ENCODE results near the gene MBD4. TPM values are rescaled to one million over a fixed set of nuclear protein-coding genes. Genes with fewer than 3 reads are reported as not detected.
A peak's percentile ranks its signal among the peaks of the same experiment; 100 is the strongest.
"Not testable (repeated sequence)": the region's sequence is repeated elsewhere in the genome, so short reads cannot be mapped to it uniquely, and the experiment has no call there.

The MBD4 gene
- total RNA-seq, 6 donors from 2014 or later: 22.3 to 43.2 (median 34.6) TPM

GRCh38 chr3:129386984-129387383 is 52.8 kb downstream of the MBD4 start:
- peaks cover 16 to 33% (median 23%) of the 10 kb centered on the region in 4 donors for H3K4me1 ChIP-seq
- no peaks in the 10 kb centered on the region for H3K27me3 ChIP-seq
- peaks cover 0 to 40% (median 22%) of the 10 kb centered on the region in 4 donors for H3K36me3 ChIP-seq
- WGBS, 2 donors: 86 to 88% methylated on average over 9 to 10 of the region's 10 CpGs
- ATAC-seq (ENCODE audit: low FRiP score in 2 of 2): no peak
- H3K9me3 ChIP-seq: no peaks in the 10 kb centered on the region
- TF ChIP-seq POLR2AphosphoS5 (IDR thresholded peaks at IDR 0.05) (no peak), POLR2A (IDR thresholded peaks at IDR 0.05) (no peak), CTCF (IDR thresholded peaks at IDR 0.05) (no peak)
- H3K27ac ChIP-seq: peak overlapping the region in 3 of 4 donors; percentile 63 to 80 (median 75)
- no peak overlapping the region for H3K4me3 ChIP-seq
- no peak for DNase-seq

GRCh38 chr3:129385507-129385906 is 54.2 kb downstream of the MBD4 start:
- H3K36me3 ChIP-seq: peaks cover 0 to 26% (median 15%) of the 10 kb centered on the region in 4 donors
- H3K4me1 ChIP-seq: peaks cover 16 to 26% (median 21%) of the 10 kb centered on the region in 4 donors
- ATAC-seq (ENCODE audit: low FRiP score in 2 of 2); DNase-seq; H3K4me3 ChIP-seq; H3K27me3 ChIP-seq; H3K9me3 ChIP-seq: not testable (repeated sequence)
- peak overlapping the region in 1 of 4 donors; percentile 10 for H3K27ac ChIP-seq
- WGBS, 2 donors: 88 to 94% methylated on average over 3 to 8 of the region's 8 CpGs

- H3K27ac ChIP-seq: no peak overlapping the region
- no peak overlapping the region for H3K4me3 ChIP-seq
- H3K4me1 ChIP-seq: peaks cover 16 to 26% (median 21%) of the 10 kb centered on the region in 4 donors
- H3K36me3 ChIP-seq: peaks cover 0 to 22% (median 11%) of the 10 kb centered on the region in 4 donors
- no peaks in the 10 kb centered on the region for H3K27me3 ChIP-seq
- TF ChIP-seq EP300 (IDR thresholded peaks at IDR 0.05) (no peak), POLR2A (IDR thresholded peaks at IDR 0.05) (no peak), CTCF (IDR thresholded peaks at IDR 0.05) (no peak), POLR2AphosphoS5 (IDR thresholded peaks at IDR 0.05) (no peak)
- DNase-seq (no peak), ATAC-seq (ENCODE audit: low FRiP score in 2 of 2) (no peak)
- WGBS, 2 donors: 80 to 82% methylated on average over 17 to 18 of the region's 18 CpGs
- no peaks in the 10 kb centered on the region for H3K9me3 ChIP-seq
These were observed 55.0 kb downstream of the MBD4 start for GRCh38 chr3:129384594-129385323.

GRCh38 chr3:129384103-129384502 is 55.6 kb downstream of the MBD4 start:
- H3K27ac ChIP-seq; H3K27me3 ChIP-seq; DNase-seq; H3K9me3 ChIP-seq; ATAC-seq (ENCODE audit: low FRiP score in 2 of 2); H3K4me3 ChIP-seq: not testable (repeated sequence)
- WGBS, 2 donors: 55 to 88% methylated on average over 5 of the region's 5 CpGs
- peaks cover 10 to 19% (median 14%) of the 10 kb centered on the region in 4 donors for H3K4me1 ChIP-seq
- H3K36me3 ChIP-seq: peaks cover 0 to 16% (median 6%) of the 10 kb centered on the region in 4 donors

- Histone ChIP-seq H3K27ac (no peak overlapping the region), H3K36me3 (peaks cover 0 to 12% (median 5%) of the 10 kb centered on the region in 4 donors), H3K4me1 (peaks cover 8 to 17% (median 12%) of the 10 kb centered on the region in 4 donors), H3K27me3 (no peaks in the 10 kb centered on the region), H3K4me3 (no peak overlapping the region), H3K9me3 (no peaks in the 10 kb centered on the region)
- ATAC-seq (ENCODE audit: low FRiP score in 2 of 2) (peak; percentile 78 to 79), DNase-seq (peak in 1 of 2 donors; percentile 62)
- 63 to 65% methylated on average over 6 of the region's 6 CpGs for WGBS, 2 donors
- TF ChIP-seq EP300 (IDR thresholded peaks at IDR 0.05) (no peak), CTCF (IDR thresholded peaks at IDR 0.05) (peak; percentile 49 to 74 (median 60)), POLR2AphosphoS5 (IDR thresholded peaks at IDR 0.05) (no peak), POLR2A (IDR thresholded peaks at IDR 0.05) (no peak)
These were observed 56.4 kb downstream of the MBD4 start for GRCh38 chr3:129383292-129383860.

All from upper lobe of left lung (tissue), 6 donors.